Large intestine (tissue), 3 donors: ENCODE results near the gene NCOR2. TPM values are rescaled to one million over a fixed set of nuclear protein-coding genes. Genes with fewer than 3 reads are reported as not detected.

Experiments
- DNase-seq, 2 donors: peaks; one replicate each; pipeline versions ENCODE4 v3.0.0 to v3.0.0-alpha.2; 2013
- H3K27ac ChIP-seq: one replicate; pipeline ENCODE4 v1.5.1; 2013; ENCODE audit warnings: low read length
- H3K27me3 ChIP-seq: 2 replicates; pipeline ENCODE4 v1.6.1; 2013; ENCODE audit warnings: low read length; ENCODE audit not compliant: control insufficient read depth, insufficient read depth
- H3K36me3 ChIP-seq: 2 replicates; pipeline ENCODE4 v1.6.1; 2013; ENCODE audit warnings: low read length; ENCODE audit not compliant: control insufficient read depth, insufficient read depth
- H3K4me1 ChIP-seq: one replicate; pipeline ENCODE4 v1.6.1; 2013; ENCODE audit warnings: low read length; ENCODE audit not compliant: control insufficient read depth, insufficient read depth
- H3K4me3 ChIP-seq: one replicate; pipeline ENCODE4 v1.5.1; 2013; ENCODE audit warnings: low read length
- H3K9me3 ChIP-seq: one replicate; pipeline ENCODE4 v1.6.1; 2013; ENCODE audit warnings: mild to moderate bottlenecking, low read depth, low read length, moderate library complexity; ENCODE audit not compliant: control insufficient read depth
- WGBS: methylation state at CpG from one replicate; pipeline ENCODE4 v1.1.5; 2013; ENCODE audit warnings: low lambda C conversion rate; ENCODE audit not compliant: insufficient coverage; 5-methylcytosine and 5-hydroxymethylcytosine counted together
- polyA plus RNA-seq: library from polyadenylated mRNA; unstranded; fragments of 120-200 nt; gene quantifications from one replicate; pipeline ENCODE4 v1.2.1, GENCODE V29; 2013

NCOR2 gene
- polyA plus RNA-seq, 1 donor, result 86.3 TPM

- Histone ChIP-seq H3K4me3 (peak overlapping the region; percentile 95), H3K27me3 (no peaks in the 10 kb centered on the region), H3K4me1 (peaks cover 19% of the 10 kb centered on the region), H3K9me3 (no peaks in the 10 kb centered on the region), H3K27ac (peak overlapping the region; percentile 96), H3K36me3 (peaks cover 3% of the 10 kb centered on the region)
- no CpG with 5 or more reads among the region's 56 CpGs for WGBS
- DNase-seq, result peak; percentile 69 to 91
These were observed 1.0 kb downstream of the NCOR2 start for GRCh38 chr12:124566161-124566996.

- WGBS, result no CpG with 5 or more reads among the region's 14 CpGs
These were observed 1.7 kb downstream of the NCOR2 start for GRCh38 chr12:124565656-124566160.

DNA sequence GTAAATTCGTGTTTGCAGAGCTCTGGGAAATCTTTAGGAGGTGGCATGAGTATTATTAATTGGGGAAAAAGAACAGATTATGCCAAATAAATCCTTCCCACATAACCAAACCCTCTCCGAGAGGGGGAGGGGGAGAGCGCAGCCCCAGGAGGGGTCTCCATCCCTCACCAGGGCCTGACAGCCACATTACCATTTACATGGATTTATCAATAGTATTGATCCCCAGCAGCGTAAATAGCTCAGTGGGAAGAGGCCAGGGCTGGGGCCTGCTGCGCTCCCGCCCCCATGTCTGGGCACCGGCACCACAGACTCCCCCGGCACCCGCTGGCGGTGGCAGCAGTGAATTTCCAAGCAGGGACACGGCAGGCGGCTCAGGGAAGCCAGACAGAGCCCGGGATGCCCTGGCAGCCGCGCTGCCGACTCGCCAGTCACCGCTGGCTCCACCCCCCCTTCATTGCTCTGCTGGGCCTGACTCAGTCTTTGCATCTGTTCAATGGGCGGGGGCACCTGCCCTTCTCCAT lies 2.4 kb downstream of the NCOR2 start:
- WGBS, result no CpG with 5 or more reads among the region's 19 CpGs
- peaks cover 3% of the 10 kb centered on the region for H3K36me3 ChIP-seq
- DNase-seq, result no peak
- peaks cover 19% of the 10 kb centered on the region for H3K4me1 ChIP-seq
- no peak overlapping the region for H3K4me3 ChIP-seq
- H3K27ac ChIP-seq, result no peak overlapping the region
- H3K9me3 ChIP-seq, result no peaks in the 10 kb centered on the region
- H3K27me3 ChIP-seq, result no peaks in the 10 kb centered on the region

More at GRCh38 chr12:124565656-124566160, 1.7 kb downstream of the NCOR2 start:
- Histone ChIP-seq H3K27me3 (no peaks in the 10 kb centered on the region), H3K36me3 (peaks cover 3% of the 10 kb centered on the region), H3K27ac (peak overlapping the region; percentile 96), H3K4me1 (peaks cover 19% of the 10 kb centered on the region), H3K9me3 (no peaks in the 10 kb centered on the region), H3K4me3 (peak overlapping the region; percentile 95)
- DNase-seq, result peak in 1 of 2 donors; percentile 31

- no peaks in the 10 kb centered on the region for H3K9me3 ChIP-seq
- H3K4me1 ChIP-seq, result peaks cover 19% of the 10 kb centered on the region
- no peak overlapping the region for H3K27ac ChIP-seq
- no peaks in the 10 kb centered on the region for H3K27me3 ChIP-seq
- H3K4me3 ChIP-seq, result no peak overlapping the region
- WGBS, result no CpG with 5 or more reads among the region's 19 CpGs
- no peak for DNase-seq
- peaks cover 3% of the 10 kb centered on the region for H3K36me3 ChIP-seq
These were observed 3.0 kb downstream of the NCOR2 start for GRCh38 chr12:124564232-124564958.

- Histone ChIP-seq H3K9me3 (no peaks in the 10 kb centered on the region), H3K4me1 (peaks cover 14% of the 10 kb centered on the region), H3K36me3 (peaks cover 3% of the 10 kb centered on the region), H3K27me3 (no peaks in the 10 kb centered on the region), H3K27ac (no peak overlapping the region), H3K4me3 (no peak overlapping the region)
- no peak for DNase-seq
- WGBS, result no CpG with 5 or more reads among the region's 10 CpGs
These were observed 3.6 kb downstream of the NCOR2 start for GRCh38 chr12:124563809-124564208.

DNA sequence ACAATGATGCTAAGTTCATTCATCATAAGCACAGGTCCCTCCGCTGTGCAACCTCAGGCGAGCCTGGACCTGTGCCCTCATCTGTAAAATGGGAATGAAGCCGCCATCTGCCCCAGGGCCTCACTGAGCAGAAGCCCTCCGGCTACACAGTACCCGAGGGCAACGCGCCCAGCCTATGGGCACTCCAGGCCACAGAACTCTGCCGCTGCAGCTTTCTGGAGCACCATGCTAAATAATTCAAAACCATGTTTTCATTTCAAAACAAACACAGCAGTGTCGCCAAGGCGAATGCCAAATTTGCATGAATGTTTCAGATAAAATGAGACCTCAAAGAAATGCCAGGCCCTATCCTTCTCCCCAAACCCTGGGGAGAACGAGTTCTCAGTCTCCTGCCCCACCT lies 4.0 kb downstream of the NCOR2 start:
- Histone ChIP-seq H3K4me1 (peaks cover 12% of the 10 kb centered on the region), H3K4me3 (no peak overlapping the region), H3K27me3 (no peaks in the 10 kb centered on the region), H3K27ac (no peak overlapping the region), H3K36me3 (peaks cover 3% of the 10 kb centered on the region), H3K9me3 (no peaks in the 10 kb centered on the region)
- no CpG with 5 or more reads among the region's 11 CpGs for WGBS
- no peak for DNase-seq

DNA sequence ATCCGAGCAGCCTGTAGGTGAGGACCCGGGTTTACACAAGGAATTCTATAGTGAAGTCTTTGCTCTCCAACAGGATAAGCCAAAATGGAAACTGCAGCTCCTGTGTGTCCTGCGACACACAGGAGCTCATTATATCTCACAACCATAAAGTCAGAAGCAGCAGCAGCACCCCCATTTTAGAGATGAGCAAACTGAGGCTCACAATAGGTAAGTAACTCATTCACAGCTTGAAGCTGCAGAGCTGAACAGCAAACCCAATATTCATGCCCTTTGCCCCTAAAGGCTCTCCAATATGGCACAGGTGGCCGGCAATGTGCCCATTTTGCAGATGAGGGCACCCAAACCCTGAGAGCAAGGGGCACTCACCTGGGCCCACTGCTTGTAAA lies 4.6 kb downstream of the NCOR2 start:
- H3K4me1 ChIP-seq, result peaks cover 7% of the 10 kb centered on the region
- no peak for DNase-seq
- H3K27ac ChIP-seq, result no peak overlapping the region
- H3K36me3 ChIP-seq, result peaks cover 3% of the 10 kb centered on the region
- WGBS, result no CpG with 5 or more reads among the region's 4 CpGs
- H3K27me3 ChIP-seq, result no peaks in the 10 kb centered on the region
- no peak overlapping the region for H3K4me3 ChIP-seq
- no peaks in the 10 kb centered on the region for H3K9me3 ChIP-seq

GRCh38 chr12:124562018-124562795 lies 5.2 kb downstream of the NCOR2 start:
- no peaks in the 10 kb centered on the region for H3K9me3 ChIP-seq
- peaks cover 7% of the 10 kb centered on the region for H3K4me1 ChIP-seq
- peaks cover 3% of the 10 kb centered on the region for H3K36me3 ChIP-seq
- no peak overlapping the region for H3K27ac ChIP-seq
- H3K27me3 ChIP-seq, result no peaks in the 10 kb centered on the region
- DNase-seq, result no peak
- H3K4me3 ChIP-seq, result no peak overlapping the region
- 92% methylated on average over 2 of the region's 18 CpGs for WGBS

DNA sequence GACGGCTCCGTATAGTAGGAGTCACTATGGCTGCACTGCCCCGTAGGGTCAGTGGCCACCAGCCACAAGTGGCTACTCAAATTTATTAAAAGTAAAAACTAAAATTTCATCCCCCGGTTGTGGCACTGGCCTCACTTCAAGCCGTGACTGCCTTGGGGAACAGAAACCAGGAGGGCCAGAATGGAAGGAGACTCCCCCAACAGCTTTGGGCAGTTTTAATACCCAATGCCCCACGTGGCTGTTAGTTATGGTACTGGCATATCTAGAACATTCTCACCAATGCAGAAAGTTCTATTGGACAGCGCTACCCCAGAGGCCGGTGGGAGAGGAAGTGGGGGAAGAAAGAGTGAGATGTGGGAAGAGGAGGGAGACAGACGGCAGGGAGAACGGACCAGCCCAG lies 6.2 kb downstream of the NCOR2 start:
- Histone ChIP-seq H3K9me3 (no peaks in the 10 kb centered on the region), H3K27ac (no peak overlapping the region), H3K4me1 (peaks cover 7% of the 10 kb centered on the region), H3K36me3 (peaks cover 3% of the 10 kb centered on the region), H3K27me3 (no peaks in the 10 kb centered on the region), H3K4me3 (no peak overlapping the region)
- DNase-seq, result no peak
- WGBS, result 80% methylated on average over 3 of the region's 10 CpGs
